Amygdala (tissue), 56 donors: Measurements from ENCODE around the gene TOP3A.
"Not testable (repeated sequence)": the region's sequence is repeated elsewhere in the genome, so short reads cannot be mapped to it uniquely, and the experiment has no call there.

Experiments
- DNase-seq, 56 donors: peaks; one replicate each; lab custom pipeline; 2025; lab: John Stamatoyannopoulos, UW

The TOP3A gene

DNA sequence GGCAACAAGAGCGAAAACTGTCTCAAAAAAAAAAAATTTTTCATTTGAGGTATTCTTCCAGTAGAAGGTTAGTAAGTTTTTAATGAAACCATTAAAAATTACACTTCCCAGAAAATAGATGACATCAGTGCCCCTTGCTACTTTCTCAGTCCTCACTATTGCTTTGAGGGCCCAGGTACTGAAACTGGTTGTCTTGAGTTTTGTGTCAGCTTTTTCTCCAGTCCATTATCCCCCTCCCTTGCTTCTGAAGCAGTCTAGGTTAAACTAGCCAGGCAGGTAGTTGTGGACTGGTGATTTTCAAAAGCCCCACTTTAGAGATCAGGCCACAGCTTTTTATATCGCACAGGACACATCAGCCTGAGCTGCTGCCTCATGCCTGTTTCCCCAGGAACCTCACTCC is 11.2 kb upstream of the TOP3A start:
- no peak for DNase-seq

- DNase-seq, result no peak
These were observed 9.6 kb upstream of the TOP3A start for GRCh38 chr17:18324140-18325050.

- no peak for DNase-seq
These were observed 8.8 kb upstream of the TOP3A start for GRCh38 chr17:18323507-18324139.

- DNase-seq, result no peak
These were observed 8.2 kb upstream of the TOP3A start for GRCh38 chr17:18323007-18323406.

DNA sequence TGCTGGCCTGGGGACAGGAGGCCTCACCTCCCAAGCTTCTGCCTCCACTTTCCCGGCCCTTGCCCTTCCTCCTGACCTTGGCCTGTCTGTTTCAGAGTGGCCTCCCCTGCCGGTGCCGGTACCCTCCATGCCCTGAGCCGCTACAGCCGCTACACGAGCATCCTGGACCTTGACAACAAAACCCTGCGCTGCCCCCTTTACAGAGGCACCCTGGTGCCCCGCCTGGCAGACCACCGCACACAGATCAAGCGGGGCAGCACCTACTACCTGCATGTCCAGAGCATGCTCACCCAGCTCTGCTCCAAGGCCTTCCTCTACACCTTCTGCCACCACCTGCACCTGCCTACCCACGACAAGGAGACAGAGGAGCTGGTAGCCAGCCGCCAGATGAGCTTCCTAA is 7.7 kb upstream of the TOP3A start:
- no peak for DNase-seq

DNA sequence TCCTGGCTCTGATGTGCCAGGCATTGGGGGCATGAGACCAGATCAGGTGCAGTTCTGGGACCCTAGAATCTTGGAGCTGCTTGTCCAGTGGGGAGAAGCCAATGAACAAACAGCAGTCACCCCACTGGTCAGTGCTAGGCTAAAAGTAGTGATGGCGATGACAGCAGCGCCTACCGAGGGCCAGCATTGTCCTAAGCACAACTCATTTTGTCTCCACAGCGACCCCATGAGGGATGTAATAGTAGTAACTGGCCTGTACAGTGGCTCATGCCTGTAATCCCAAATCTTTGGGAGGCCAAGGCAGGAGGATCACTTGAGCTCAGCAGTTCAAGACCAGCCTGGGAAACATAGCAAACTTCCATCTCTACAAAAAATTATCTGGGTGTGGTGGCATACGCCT is 6.5 kb upstream of the TOP3A start:
- no peak for DNase-seq

DNA sequence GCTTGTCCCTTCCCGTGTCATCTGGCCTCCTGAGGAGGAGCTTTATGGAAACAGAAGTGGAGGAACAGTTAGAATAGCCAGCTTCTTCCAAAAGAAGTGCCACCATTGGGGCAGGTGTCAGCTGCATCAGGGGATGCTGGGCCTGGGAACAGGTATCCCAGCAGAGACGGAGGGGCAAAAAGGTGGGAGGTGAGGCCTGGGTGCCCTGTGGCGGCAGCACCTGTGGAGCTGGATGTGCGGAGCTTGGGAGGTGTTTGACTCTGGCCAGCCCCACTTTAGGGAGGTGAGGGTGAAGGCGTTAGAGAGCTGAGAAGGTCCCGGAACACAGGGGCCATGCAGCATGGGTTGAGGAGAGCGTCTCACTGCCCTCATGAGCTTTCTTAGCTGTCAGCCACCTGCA is 5.5 kb upstream of the TOP3A start:
- no peak for DNase-seq

GRCh38 chr17:18319604-18320256 is 4.9 kb upstream of the TOP3A start:
- DNase-seq, result peak in 16 of 56 donors; percentile 3 to 33 (median 12)

GRCh38 chr17:18318771-18319450 is 4.1 kb upstream of the TOP3A start:
- DNase-seq, result no peak

DNA sequence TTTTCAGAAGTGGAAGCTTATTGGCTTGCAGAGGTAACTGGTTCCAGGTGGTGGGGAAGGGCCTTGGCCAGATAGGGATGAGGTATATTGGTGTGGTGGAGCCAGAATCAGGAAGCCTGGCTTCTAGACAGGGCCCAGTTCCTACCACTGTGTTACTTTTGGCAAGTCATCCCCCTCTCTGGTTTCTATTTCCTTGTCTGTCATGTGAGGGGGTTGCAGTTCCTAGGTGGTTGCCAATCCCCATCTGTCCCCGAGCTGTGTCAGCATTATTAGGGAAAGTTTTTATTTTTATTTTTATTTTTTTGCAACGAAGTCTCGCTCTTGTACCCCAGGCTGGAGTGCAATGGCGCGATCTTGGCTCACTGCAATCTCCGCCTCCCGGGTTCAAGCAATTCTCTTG is 3.3 kb upstream of the TOP3A start:
- no peak for DNase-seq

GRCh38 chr17:18315961-18316360 is 1.2 kb upstream of the TOP3A start:
- no peak for DNase-seq

GRCh38 chr17:18315562-18315922 is 748 bp upstream of the TOP3A start:
- peak in 1 of 56 donors; percentile 47 for DNase-seq

DNA sequence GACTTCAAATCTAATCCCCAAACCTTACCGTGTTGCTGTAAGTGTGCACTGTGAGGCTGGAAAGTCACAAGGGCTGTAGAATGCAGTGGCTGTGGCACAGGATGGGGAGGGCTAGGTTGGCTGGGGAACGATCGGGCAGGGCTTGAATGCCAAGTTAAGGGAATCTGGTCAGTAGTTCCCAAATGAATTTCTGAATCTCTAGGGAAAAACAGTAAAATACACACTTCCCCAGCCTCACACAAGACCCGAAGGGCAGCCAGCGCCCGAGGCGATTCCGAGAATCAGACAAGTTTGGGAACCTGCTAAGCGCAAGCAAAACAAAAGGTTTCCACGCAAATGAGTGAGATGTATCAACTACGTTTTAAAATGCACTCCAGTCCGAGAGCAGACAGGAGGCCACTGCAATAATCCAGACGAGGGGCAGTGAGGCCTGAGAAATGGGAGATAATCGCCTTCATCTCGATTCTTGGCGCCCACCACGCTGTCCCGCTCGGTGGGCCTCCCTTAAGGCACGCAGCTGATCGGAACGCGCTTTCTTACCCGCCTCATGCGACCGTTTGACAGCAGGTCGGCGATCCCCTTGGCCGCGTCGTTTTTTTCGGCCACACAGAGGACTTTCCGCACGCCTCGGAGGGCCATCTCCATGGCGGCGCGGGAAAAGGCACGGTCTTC is 599 bp downstream of the TOP3A start:
- peak in 4 of 56 donors; percentile 25 to 56 (median 36) for DNase-seq

- no peak for DNase-seq
These were observed 5.6 kb downstream of the TOP3A start for GRCh38 chr17:18309202-18309601.

DNA sequence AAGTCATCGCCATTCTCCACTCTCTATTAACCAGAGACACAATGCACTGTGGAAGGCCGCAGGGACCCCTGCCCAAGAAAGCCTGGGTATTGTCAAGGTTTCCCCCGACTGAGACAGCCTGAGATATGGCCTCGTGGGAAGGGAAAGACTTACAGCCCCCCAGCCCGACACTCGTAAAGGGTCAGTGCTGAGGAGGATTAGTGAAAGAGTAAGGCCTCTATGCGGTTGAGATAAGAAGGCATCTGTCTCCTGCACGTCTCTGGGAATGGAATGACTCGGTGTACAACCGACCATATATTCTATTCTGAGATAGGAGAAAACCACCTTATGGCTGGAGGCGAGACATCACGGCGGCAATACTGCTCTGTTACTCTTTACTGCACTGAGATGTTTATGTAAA is 11.6 kb downstream of the TOP3A start:
- not testable (repeated sequence) for DNase-seq

- no peak for DNase-seq
These were observed 13.9 kb downstream of the TOP3A start for GRCh38 chr17:18300725-18301480.

- DNase-seq, result not testable (repeated sequence)
These were observed 16.7 kb downstream of the TOP3A start for GRCh38 chr17:18298061-18298460.

DNA sequence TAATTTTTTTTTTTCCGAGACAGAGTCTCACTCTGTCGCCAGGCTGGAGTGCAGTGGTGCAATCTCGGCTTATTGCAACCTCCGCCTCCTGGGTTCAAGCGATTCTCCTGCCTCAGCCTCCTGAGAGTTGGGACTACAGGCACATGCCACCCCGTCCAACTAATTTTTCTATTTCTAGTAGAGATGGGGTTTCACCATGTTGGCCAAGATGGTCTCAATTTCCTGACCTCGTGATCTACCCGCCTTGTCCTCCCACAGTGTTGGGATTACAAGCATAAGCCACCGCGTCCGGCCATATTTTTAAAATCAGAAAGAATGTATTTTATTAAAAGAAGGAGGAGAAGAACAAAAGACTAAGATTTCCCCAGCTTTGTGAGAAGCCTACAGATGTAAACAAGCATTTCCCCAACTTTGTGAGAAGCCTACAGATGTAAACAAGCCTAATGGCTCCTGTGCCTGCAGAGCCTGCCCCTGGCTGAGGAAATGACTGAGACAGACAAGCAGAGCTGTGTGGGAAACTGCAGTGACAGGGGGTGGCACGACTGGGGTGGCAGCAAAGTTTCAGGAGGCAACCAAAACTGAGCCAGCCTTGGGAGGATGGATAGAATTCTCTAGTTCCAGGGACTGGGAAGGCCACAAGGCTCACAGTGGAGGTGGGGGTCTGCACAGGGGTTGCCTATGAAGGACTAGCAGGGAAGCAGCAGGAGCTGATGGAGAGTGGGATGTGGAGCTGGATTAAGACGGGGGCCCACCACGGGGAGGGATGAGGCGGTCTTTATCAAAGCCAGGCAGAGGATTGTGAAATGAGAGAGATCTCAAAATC is 22.9 kb downstream of the TOP3A start:
- no peak for DNase-seq

DNA sequence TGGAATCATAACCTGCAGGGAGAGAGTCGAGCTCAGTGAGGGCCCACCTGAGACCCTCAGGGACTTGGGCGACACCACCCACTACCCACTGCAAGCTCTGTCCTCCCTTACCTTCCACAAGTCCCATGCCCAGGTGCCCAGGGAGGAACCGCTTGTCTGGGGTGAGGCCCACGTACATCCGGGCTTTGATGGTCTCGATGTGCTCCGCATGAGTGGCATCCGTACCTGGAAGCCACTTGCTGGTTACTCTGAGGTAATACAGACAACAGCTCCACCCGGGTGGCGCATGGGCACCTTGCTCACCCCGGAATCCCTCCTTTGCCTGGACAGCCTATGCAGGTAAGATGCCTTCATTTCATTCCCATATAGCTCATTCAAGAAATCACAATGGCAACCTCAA is 29.5 kb downstream of the TOP3A start:
- DNase-seq, result no peak
